GM23338 (cell line): ENCODE data around the gene TMEM178A. TPM values are rescaled to one million over a fixed set of nuclear protein-coding genes. Genes with fewer than 3 reads are reported as not detected.

ENCODE experiments used
- ATAC-seq: fragments of 200-7000 bp; cut with Tn5 transposase; 3 replicates; pipeline ENCODE4 v1.9.1; 2020
- DNase-seq: peaks from one replicate; pipeline ENCODE4 v3.0.0-alpha.2; 2015; ENCODE audit warnings: low spot score
- H2AFZ ChIP-seq: fragments of 200-600 bp; sonication (generic); 2 replicates; pipeline ENCODE4 v1.8.0; 2016; ENCODE audit warnings: antibody characterized with exemption, mild to moderate bottlenecking, moderate library complexity
- H3F3A ChIP-seq: fragments of 200-600 bp; sonication (generic); replicated peaks from 2 replicates; pipeline ENCODE4 v1.8.0; 2017; ENCODE audit warnings: antibody characterized with exemption, mixed run types, low read depth
- H3K27ac ChIP-seq: fragments of 200-600 bp; sonication (generic); 2 replicates; pipeline ENCODE4 v1.6.1; 2016; ENCODE audit warnings: low read depth
- H3K27me3 ChIP-seq: fragments of 200-600 bp; sonication (generic); 2 replicates; pipeline ENCODE4 v1.8.0; 2016; ENCODE audit warnings: mild to moderate bottlenecking, mixed run types, moderate library complexity; ENCODE audit not compliant: insufficient read depth
- H3K36me3 ChIP-seq: fragments of 200-600 bp; sonication (generic); 2 replicates; pipeline ENCODE4 v1.8.0; 2016; ENCODE audit warnings: mild to moderate bottlenecking; ENCODE audit not compliant: insufficient read depth
- H3K4me1 ChIP-seq: fragments of 200-600 bp; sonication (generic); 2 replicates; pipeline ENCODE4 v1.8.0; 2016; ENCODE audit warnings: mild to moderate bottlenecking, moderate library complexity; ENCODE audit not compliant: insufficient read depth
- H3K4me2 ChIP-seq: fragments of 200-600 bp; sonication (generic); 2 replicates; pipeline ENCODE4 v1.7.1; 2017; ENCODE audit warnings: mixed run types
- H3K4me3 ChIP-seq: fragments of 200-600 bp; sonication (generic); 2 replicates; pipeline ENCODE4 v1.6.1; 2016; ENCODE audit warnings: mixed run types
- H3K79me2 ChIP-seq: fragments of 200-600 bp; sonication (generic); replicated peaks from 2 replicates; pipeline ENCODE4 v1.8.0; 2017; ENCODE audit warnings: mild to moderate bottlenecking; ENCODE audit not compliant: insufficient read depth
- H3K9me2 ChIP-seq: fragments of 200-600 bp; sonication (generic); 2 replicates; pipeline ENCODE4 v1.8.0; 2017; ENCODE audit not compliant: insufficient read depth
- H4K20me1 ChIP-seq: fragments of 200-600 bp; sonication (generic); replicated peaks from 2 replicates; pipeline ENCODE4 v1.8.0; 2017; ENCODE audit warnings: mild to moderate bottlenecking; ENCODE audit not compliant: insufficient read depth
- H3K27ac Mint-ChIP-seq: 2 replicates; pipeline ENCODE4 v1.8.0; 2020; ENCODE audit warnings: inconsistent platforms, mild to moderate bottlenecking, moderate library complexity, mixed read lengths
- H3K27me3 Mint-ChIP-seq: 3 replicates; pipeline ENCODE4 v1.8.0; 2022; ENCODE audit warnings: low read depth, mild to moderate bottlenecking, moderate library complexity, mixed read lengths, inconsistent platforms; ENCODE audit not compliant: insufficient read depth, poor library complexity
- H3K36me3 Mint-ChIP-seq: 3 replicates; pipeline ENCODE4 v1.8.0; 2021; ENCODE audit warnings: low read depth, mild to moderate bottlenecking, inconsistent platforms, moderate library complexity, mixed read lengths
- H3K4me1 Mint-ChIP-seq: 3 replicates; pipeline ENCODE4 v1.8.0; 2020; ENCODE audit warnings: mild to moderate bottlenecking, inconsistent platforms, mixed read lengths
- H3K4me3 Mint-ChIP-seq: 3 replicates; pipeline ENCODE4 v1.8.0; 2021; ENCODE audit warnings: moderate library complexity, mild to moderate bottlenecking, inconsistent platforms, mixed read lengths
- H3K9me3 Mint-ChIP-seq: 3 replicates; pipeline ENCODE4 v1.8.0; 2020; ENCODE audit warnings: moderate library complexity, mild to moderate bottlenecking, inconsistent platforms, mixed read lengths
- CREB1 ChIP-seq: fragments of 250-450 bp; sonication (Bioruptor Pico); IDR thresholded peaks from 2 replicates; pipeline ENCODE4 v1.5.0; 2020; ENCODE audit warnings: low read depth, mild to moderate bottlenecking, moderate library complexity
- CTCF ChIP-seq, 2 experiments: fragments of 200-600 bp in 1 of 2; sonication (generic) in 1 of 2; conservative IDR thresholded peaks; 2 replicates each; pipeline versions ENCODE4 v1.5.1 to v1.6.1; 2016 to 2017; ENCODE audit warnings: antibody characterized with exemption in 2 of 2, low read depth in 2 of 2, mild to moderate bottlenecking in 2 of 2, moderate library complexity in 1 of 2
- ETS1 ChIP-seq: IDR thresholded peaks from 2 replicates; pipeline ENCODE4 v1.6.1; 2016; ENCODE audit warnings: antibody characterized with exemption
- EZH2 ChIP-seq: fragments of 200-600 bp; sonication (generic); IDR thresholded peaks from one replicate; pipeline ENCODE4 v1.8.0; 2017; ENCODE audit warnings: antibody characterized with exemption, mild to moderate bottlenecking, low read depth; ENCODE audit not compliant: unreplicated experiment
- EZH2phosphoT487 ChIP-seq: fragments of 200-600 bp; sonication (generic); IDR thresholded peaks from one replicate; pipeline ENCODE4 v1.8.1; 2018; ENCODE audit warnings: antibody characterized with exemption; ENCODE audit not compliant: unreplicated experiment
- JUNB ChIP-seq: IDR thresholded peaks from one replicate; pipeline ENCODE4 v1.6.1; 2016; ENCODE audit warnings: antibody characterized with exemption; ENCODE audit not compliant: unreplicated experiment
- NANOG ChIP-seq: IDR thresholded peaks from 2 replicates; pipeline ENCODE4 v1.6.1; 2016; ENCODE audit warnings: antibody characterized with exemption, borderline replicate concordance
- POLR2AphosphoS5 ChIP-seq: IDR thresholded peaks from 2 replicates; pipeline ENCODE4 v1.6.1; 2016; ENCODE audit warnings: antibody characterized with exemption, low read depth
- REST ChIP-seq: IDR thresholded peaks from one replicate; pipeline ENCODE4 v1.6.1; 2018; ENCODE audit warnings: antibody characterized with exemption; ENCODE audit not compliant: unreplicated experiment
- STAT1 ChIP-seq: IDR thresholded peaks from one replicate; pipeline ENCODE4 v1.6.1; 2016; ENCODE audit warnings: antibody characterized with exemption; ENCODE audit not compliant: unreplicated experiment
- ZNF114 ChIP-seq: fragments of 250-450 bp; sonication (Bioruptor Pico); IDR thresholded peaks from 2 replicates; pipeline ENCODE4 v1.5.0; 2020; ENCODE audit warnings: mild to moderate bottlenecking, moderate library complexity
- ZNF331 ChIP-seq: fragments of 250-450 bp; sonication (Bioruptor Pico); IDR thresholded peaks from 2 replicates; pipeline ENCODE4 v1.5.0; 2020; ENCODE audit warnings: low read depth, mild to moderate bottlenecking, moderate library complexity
- ZNF462 ChIP-seq: fragments of 250-450 bp; sonication (Bioruptor Pico); IDR thresholded peaks from 2 replicates; pipeline ENCODE4 v1.5.0; 2020; ENCODE audit warnings: mild to moderate bottlenecking, moderate library complexity
- polyA plus RNA-seq: library from polyadenylated mRNA; unstranded; fragments of >200 nt; fragmentation: Nextera tagmentation; extraction: Ambion mirVana; gene quantifications from 2 replicates; pipeline ENCODE4 v1.2.1, GENCODE V29; 2016
- total RNA-seq: library from RNA; depleted of rRNA; stranded (reverse); fragments of >200 nt; shearing (Covaris generic); gene quantifications from 2 replicates; pipeline ENCODE4 v1.2.3, GENCODE V29; 2014

The TMEM178A gene
- total and polyA plus RNA-seq, 2 experiments from 2014 or later, result 10.3 to 12.3 TPM

- H3K36me3 Mint-ChIP-seq, result peaks cover 5% of the 10 kb centered on the region; the same call in 2 of the 3 replicates
- peaks cover 19% of the 10 kb centered on the region for H3K4me1 Mint-ChIP-seq
- no peak for DNase-seq
- Histone ChIP-seq H3K27ac (no peak overlapping the region), H3K36me3 (no peaks in the 10 kb centered on the region), H3F3A (no peaks in the 10 kb centered on the region), H3K27me3 (no peaks in the 10 kb centered on the region), H3K9me2 (no peaks in the 10 kb centered on the region; the same call in 1 of the 2 replicates), H3K4me2 (no peak overlapping the region), H3K79me2 (no peaks in the 10 kb centered on the region; the same call in 1 of the 2 replicates), H3K4me1 (peaks cover 24% of the 10 kb centered on the region), H2AFZ (no peak overlapping the region), H4K20me1 (no peaks in the 10 kb centered on the region), H3K4me3 (no peak overlapping the region)
- H3K9me3 Mint-ChIP-seq, result peaks cover 4% of the 10 kb centered on the region
- TF ChIP-seq STAT1 (no peak), ZNF331 (no peak), CREB1 (CRISPR knock-in tag) (no peak), ETS1 (no peak), CTCF (conservative IDR thresholded peaks at IDR 0.05; ENCODE audit: low read depth in 2 of 2) (no peak), ZNF114 (CRISPR knock-in tag) (no peak), POLR2AphosphoS5 (no peak), EZH2phosphoT487 (no peak), JUNB (no peak), ZNF462 (CRISPR knock-in tag) (no peak), REST (no peak), EZH2 (no peak), NANOG (no peak)
- no peak overlapping the region for H3K4me3 Mint-ChIP-seq
- no peaks in the 10 kb centered on the region for H3K27me3 Mint-ChIP-seq
- no peak overlapping the region for H3K27ac Mint-ChIP-seq
- ATAC-seq, result no peak
Observed at GRCh38 chr2:39689272-39689841, 23.6 kb downstream of the TMEM178A start.
